HCT116 (cell line): ENCODE data around the gene ARL4C. TPM values are rescaled to one million over a fixed set of nuclear protein-coding genes. Genes with fewer than 3 reads are reported as not detected.

ENCODE experiments used
- ATAC-seq: fragments of 200-7000 bp; cut with Tn5 transposase; 2 replicates; pipeline ENCODE4 v1.9.1; 2020; ENCODE audit warnings: mild to moderate bottlenecking, moderate library complexity
- BruUV-seq: library from RNA; stranded (reverse); fragments of 400-500 nt; replicated peaks from 2 replicates; lab custom pipeline; 2021; lab: Mats Ljungman, UMichigan
- CTCF ChIA-PET: fragments of 300-600 bp; sonication (Branson Sonifier 250); formaldehyde crosslinking; loops from one replicate; lab custom pipeline; 2021; ENCODE audit warnings: antibody characterized with exemption; lab: Charles Lee
- POLR2A ChIA-PET: fragments of 300-600, 350-600 bp; sonication (Branson Sonifier 250); formaldehyde crosslinking; loops from one replicate; lab custom pipeline; 2021; ENCODE audit warnings: antibody characterized with exemption; lab: Charles Lee
- RAD21 ChIA-PET, 2 experiments: fragments of 300-600 bp; sonication (Branson Sonifier 250); formaldehyde crosslinking; loops; one replicate each; lab custom pipeline; 2023; ENCODE audit warnings: low total read pairs in 2 of 2; ENCODE audit not compliant: uncharacterized antibody in 2 of 2, unreplicated experiment in 2 of 2, low non-redundant PET in 1 of 2; lab: Charles Lee
- DNase-seq: peaks from one replicate; pipeline ENCODE4 v3.0.0-alpha.2; 2010; ENCODE audit warnings: low read depth, low spot score
- H2AFZ ChIP-seq: fragments of 200-600 bp; shearing (Covaris generic), sonication (generic); 2 replicates; pipeline ENCODE4 v1.6.1; 2017; ENCODE audit warnings: low read depth, mixed run types, mixed read lengths, antibody characterized with exemption, low read length; ENCODE audit not compliant: poor library complexity, severe bottlenecking
- H3K27ac ChIP-seq: 2 replicates; pipeline ENCODE4 v1.5.1; 2012; ENCODE audit warnings: low read depth, low read length
- H3K27me3 ChIP-seq: fragments of 200-600 bp; sonication (generic); 2 replicates; pipeline ENCODE4 v1.6.1; 2016; ENCODE audit warnings: mixed run types, low read length, mixed read lengths; ENCODE audit not compliant: insufficient read depth
- H3K36me3 ChIP-seq, 2 experiments: fragments of 200-500 bp in 1 of 2; fragments of 200-600 bp in 1 of 2; sonication (Bioruptor generic) in 1 of 2; sonication (generic) in 1 of 2; 2 replicates each; pipeline versions ENCODE4 v1.5.1 to v1.6.1; 2014 to 2016; ENCODE audit warnings: low read length in 2 of 2, inconsistent platforms in 1 of 2, mixed read lengths in 1 of 2, mixed run types in 1 of 2; ENCODE audit not compliant: insufficient read depth in 2 of 2, control insufficient read depth in 1 of 2
- H3K4me1 ChIP-seq, 2 experiments: fragments of 200-600 bp in 1 of 2; sonication (generic) in 1 of 2; 2 replicates each; pipeline versions ENCODE4 v1.5.1 to v1.6.1; 2012 to 2017; ENCODE audit warnings: low read length in 2 of 2, inconsistent platforms in 1 of 2, mild to moderate bottlenecking in 1 of 2, mixed read lengths in 1 of 2, mixed run types in 1 of 2, moderate library complexity in 1 of 2; ENCODE audit not compliant: insufficient read depth in 2 of 2, control insufficient read depth in 1 of 2
- H3K4me2 ChIP-seq: fragments of 200-600 bp; sonication (generic); 2 replicates; pipeline ENCODE4 v1.6.1; 2017; ENCODE audit warnings: mixed run types, low read length, mixed read lengths
- H3K4me3 ChIP-seq, 2 experiments: fragments of 200-600 bp in 1 of 2; sonication (generic) in 1 of 2; replicated peaks in 1 of 2; 2 replicates each; pipeline ENCODE4 v1.5.1; 2011 to 2016; ENCODE audit warnings: low read length in 2 of 2, control low read depth in 1 of 2, low read depth in 1 of 2, mild to moderate bottlenecking in 1 of 2, mixed read lengths in 1 of 2, mixed run types in 1 of 2
- H3K79me2 ChIP-seq: fragments of 200-600 bp; sonication (generic); 2 replicates; pipeline ENCODE4 v1.6.1; 2017; ENCODE audit warnings: mild to moderate bottlenecking, mixed run types, low read length, moderate library complexity, mixed read lengths; ENCODE audit not compliant: insufficient read depth
- H3K9ac ChIP-seq: fragments of 200-600 bp; sonication (generic); 2 replicates; pipeline ENCODE4 v1.6.1; 2016; ENCODE audit warnings: low read length, mixed read lengths
- H3K9me2 ChIP-seq: fragments of 200-600 bp; sonication (generic), shearing (Covaris generic); 2 replicates; pipeline ENCODE4 v1.6.1; 2017; ENCODE audit warnings: mixed run types, mild to moderate bottlenecking, moderate library complexity; ENCODE audit not compliant: insufficient read depth
- H3K9me3 ChIP-seq, 2 experiments: fragments of 200-500 bp in 1 of 2; fragments of 200-600 bp in 1 of 2; sonication (Bioruptor generic) in 1 of 2; sonication (generic) in 1 of 2; 2 replicates each; pipeline ENCODE4 v1.6.1; 2014 to 2017; ENCODE audit warnings: low read length in 2 of 2, mixed read lengths in 2 of 2, inconsistent platforms in 1 of 2, low read depth in 1 of 2, mild to moderate bottlenecking in 1 of 2, mixed run types in 1 of 2, moderate library complexity in 1 of 2; ENCODE audit not compliant: control insufficient read depth in 1 of 2, insufficient read depth in 1 of 2
- H4K20me1 ChIP-seq: fragments of 200-600 bp; sonication (generic), shearing (Covaris generic); 2 replicates; pipeline ENCODE4 v1.6.1; 2017; ENCODE audit warnings: mixed run types, mild to moderate bottlenecking, moderate library complexity; ENCODE audit not compliant: insufficient read depth
- POLR2AphosphoS5 ChIP-seq: IDR thresholded peaks from 2 replicates; pipeline ENCODE4 v1.6.1; 2011; ENCODE audit warnings: mild to moderate bottlenecking, low read depth, low read length, moderate library complexity
- SIN3A ChIP-seq: IDR thresholded peaks from 2 replicates; pipeline ENCODE4 v1.6.1; 2012; ENCODE audit warnings: low read depth
- intact Hi-C: fragments of 100-400 bp; cut with micrococcal nuclease; formaldehyde crosslinking; loops from 2 replicates; pipeline ENCODE4 v1.10.0; 2022
- total RNA-seq: library from RNA; stranded (reverse); gene quantifications from one replicate; pipeline ENCODE4 v1.2.1, GENCODE V29; 2021; ENCODE audit not compliant: unreplicated experiment
- TF ChIP-seq, protein P1 (sequence below), 3 experiments: fragments of 200-600 bp in 1 of 3; sonication (generic) in 1 of 3; IDR thresholded peaks in 2 of 3; conservative IDR thresholded peaks in 1 of 3; 2 replicates each; pipeline ENCODE4 v1.5.1; 2012 to 2017; ENCODE audit warnings: low read depth in 2 of 3, low read length in 2 of 3, antibody characterized with exemption in 1 of 3, borderline replicate concordance in 1 of 3, control low read depth in 1 of 3, mild to moderate bottlenecking in 1 of 3, mixed read lengths in 1 of 3, mixed run types in 1 of 3, moderate library complexity in 1 of 3; ENCODE audit not compliant: insufficient read depth in 1 of 3
- TF ChIP-seq, protein P2 (sequence below): IDR thresholded peaks from 2 replicates; pipeline ENCODE4 v1.6.1; 2012

ARL4C gene
- total RNA-seq, 1 experiment from 2014 or later: 4.1 TPM

DNA sequence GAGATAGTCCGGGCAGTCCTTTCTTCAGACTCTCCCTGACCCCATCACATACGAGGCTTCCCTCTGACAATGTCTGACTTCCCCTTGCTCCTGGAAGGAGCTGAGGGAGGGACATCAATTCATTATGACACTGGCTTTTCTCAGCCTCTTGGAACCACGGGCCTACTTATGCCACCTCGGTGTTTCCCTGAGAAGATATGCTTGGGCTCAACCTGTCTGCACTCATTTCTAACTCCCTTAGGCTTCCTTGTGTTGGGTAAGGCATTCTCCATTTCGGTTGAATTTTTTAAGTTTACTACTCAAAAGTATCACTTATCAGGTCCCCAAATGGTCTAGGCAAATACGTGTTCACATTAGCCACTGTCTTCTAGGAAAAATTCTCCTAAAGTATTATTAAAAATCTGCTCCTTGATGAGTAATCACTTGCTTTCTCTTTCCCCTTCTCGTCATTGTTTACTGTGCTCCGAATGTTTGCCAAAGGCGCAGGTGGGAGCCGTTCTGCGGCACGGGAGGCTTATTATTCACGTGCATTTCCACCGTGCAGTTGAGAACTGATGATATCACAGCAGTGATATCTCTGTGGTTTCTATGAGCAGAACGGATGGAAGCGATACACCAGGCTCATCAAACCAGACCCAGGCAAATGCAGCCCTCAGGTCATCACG lies 33.1 kb downstream of the ARL4C start (continued):
- TF ChIP-seq, protein P1, sequence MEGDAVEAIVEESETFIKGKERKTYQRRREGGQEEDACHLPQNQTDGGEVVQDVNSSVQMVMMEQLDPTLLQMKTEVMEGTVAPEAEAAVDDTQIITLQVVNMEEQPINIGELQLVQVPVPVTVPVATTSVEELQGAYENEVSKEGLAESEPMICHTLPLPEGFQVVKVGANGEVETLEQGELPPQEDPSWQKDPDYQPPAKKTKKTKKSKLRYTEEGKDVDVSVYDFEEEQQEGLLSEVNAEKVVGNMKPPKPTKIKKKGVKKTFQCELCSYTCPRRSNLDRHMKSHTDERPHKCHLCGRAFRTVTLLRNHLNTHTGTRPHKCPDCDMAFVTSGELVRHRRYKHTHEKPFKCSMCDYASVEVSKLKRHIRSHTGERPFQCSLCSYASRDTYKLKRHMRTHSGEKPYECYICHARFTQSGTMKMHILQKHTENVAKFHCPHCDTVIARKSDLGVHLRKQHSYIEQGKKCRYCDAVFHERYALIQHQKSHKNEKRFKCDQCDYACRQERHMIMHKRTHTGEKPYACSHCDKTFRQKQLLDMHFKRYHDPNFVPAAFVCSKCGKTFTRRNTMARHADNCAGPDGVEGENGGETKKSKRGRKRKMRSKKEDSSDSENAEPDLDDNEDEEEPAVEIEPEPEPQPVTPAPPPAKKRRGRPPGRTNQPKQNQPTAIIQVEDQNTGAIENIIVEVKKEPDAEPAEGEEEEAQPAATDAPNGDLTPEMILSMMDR (IDR thresholded peaks at IDR 0.05 in 2 of 3, conservative IDR thresholded peaks at IDR 0.05 in 1 of 3; ENCODE audit: borderline replicate concordance in 1 of 3, insufficient read depth in 1 of 3, low read depth in 2 of 3, low read length in 2 of 3): no peak
- TF ChIP-seq, all 23 proteins: peak for 0

DNA sequence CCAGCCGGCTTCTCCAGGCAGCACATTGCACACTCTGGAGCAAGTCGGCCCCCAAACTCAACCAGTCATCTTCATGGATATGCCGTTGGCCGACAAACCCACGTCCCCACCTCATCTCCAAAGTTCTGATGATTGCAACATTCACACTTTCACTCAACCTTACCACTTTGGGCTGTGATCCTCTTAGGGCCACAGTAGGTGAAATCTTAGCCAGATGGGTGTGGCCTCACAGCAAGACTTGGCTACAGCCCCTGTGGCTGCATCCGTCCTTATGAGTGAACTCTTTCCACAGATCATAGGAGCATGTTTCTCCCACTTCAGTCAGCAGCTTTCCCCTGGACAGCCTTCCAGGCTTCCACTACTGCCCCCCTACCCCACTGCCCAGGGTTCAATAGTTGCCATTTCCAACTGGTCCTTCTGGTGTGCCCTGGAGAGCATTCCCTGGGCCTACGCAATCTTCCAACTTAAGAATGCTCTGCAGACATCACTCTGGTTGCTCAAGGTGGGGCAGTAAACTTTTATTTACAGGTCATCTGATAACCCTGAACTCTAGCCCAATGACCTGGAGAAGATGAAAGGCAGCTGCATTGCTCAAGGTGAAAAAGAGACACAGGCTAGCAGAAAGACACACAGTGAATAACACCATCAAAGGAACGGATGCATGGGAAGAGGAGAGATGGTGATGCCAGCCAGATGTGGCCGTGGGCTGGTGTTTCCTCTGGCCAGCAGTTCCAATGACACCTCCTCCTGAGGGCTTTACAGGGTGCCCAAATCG lies 34.5 kb downstream of the ARL4C start:
- Histone ChIP-seq H3K4me3 (no peak overlapping the region), H3K27me3 (no peaks in the 10 kb centered on the region), H3K4me2 (no peak overlapping the region), H3K4me1 (peaks cover 0 to 5% of the 10 kb centered on the region in 2 experiments; a peak in 1 of 4 replicates), H3K79me2 (no peaks in the 10 kb centered on the region), H3K36me3 (no peaks in the 10 kb centered on the region), H2AFZ (no peak overlapping the region), H3K27ac (no peak overlapping the region), H4K20me1 (no peaks in the 10 kb centered on the region), H3K9me2 (no peaks in the 10 kb centered on the region), H3K9ac (no peak overlapping the region), H3K9me3 (no peaks in the 10 kb centered on the region; a peak in 1 of 4 replicates)
- intact Hi-C loops: no loop called here
- ChIA-PET CTCF (no interaction called here), POLR2A (no interaction called here), RAD21 (no interaction called here)
- DNase-seq (no peak), ATAC-seq (no peak)
- no peak for TF ChIP-seq SIN3A
- TF ChIP-seq, protein P2, sequence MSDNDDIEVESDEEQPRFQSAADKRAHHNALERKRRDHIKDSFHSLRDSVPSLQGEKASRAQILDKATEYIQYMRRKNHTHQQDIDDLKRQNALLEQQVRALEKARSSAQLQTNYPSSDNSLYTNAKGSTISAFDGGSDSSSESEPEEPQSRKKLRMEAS: no peak
- TF ChIP-seq POLR2AphosphoS5: no peak
- BruUV-seq: no TSS peak
